ENCODE data around the gene ANKZF1.

DNA sequence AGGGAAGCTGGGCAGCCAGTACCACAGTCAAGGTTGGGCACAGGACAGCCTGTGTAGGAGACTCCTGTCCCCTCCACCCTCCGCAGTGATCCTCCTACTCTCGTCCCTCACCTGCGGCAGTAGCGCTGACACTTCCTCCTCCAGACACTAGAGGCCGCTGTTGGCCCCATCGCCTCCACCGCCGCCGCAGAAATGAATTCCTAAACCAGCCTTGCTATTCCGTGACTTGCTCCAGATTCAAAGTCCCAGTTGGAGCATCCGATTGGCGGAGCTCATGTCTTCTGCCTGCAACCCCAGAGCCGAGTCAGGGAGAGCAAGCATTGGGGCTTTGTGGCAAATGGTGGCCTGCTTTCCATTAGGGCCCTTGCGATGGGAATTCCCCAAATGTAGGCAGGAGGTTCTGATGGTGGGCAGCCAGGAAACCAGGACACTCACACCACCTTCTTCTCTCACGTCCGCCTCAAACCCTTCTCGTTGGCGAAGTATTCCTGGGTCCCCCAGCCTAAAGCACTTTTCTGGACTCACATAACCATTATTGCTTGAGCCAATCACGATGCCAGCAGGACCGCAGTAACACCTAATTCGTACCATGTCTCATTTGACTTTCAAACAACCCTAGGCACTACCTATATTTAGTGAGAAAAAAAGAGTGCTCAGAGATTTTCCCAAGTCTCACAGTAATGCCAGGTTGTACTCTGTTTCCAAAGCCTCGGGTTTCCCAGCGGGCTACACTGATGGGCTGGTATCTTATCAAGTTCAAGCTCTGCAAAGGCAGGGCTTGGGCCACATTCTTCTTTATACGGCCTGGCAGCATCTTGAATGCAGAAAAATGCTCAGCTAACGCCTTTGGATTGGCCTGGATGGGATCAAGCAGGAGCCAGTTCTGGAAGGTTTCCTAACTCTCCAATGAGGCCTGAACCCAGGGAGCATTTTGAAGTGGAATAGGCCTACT is 48.4 kb downstream of the ANKZF1 start:
- peak; percentile 55 for TF ChIP-seq EZH2 (IDR thresholded peaks at IDR 0.05)
- TF ChIP-seq, protein P1, sequence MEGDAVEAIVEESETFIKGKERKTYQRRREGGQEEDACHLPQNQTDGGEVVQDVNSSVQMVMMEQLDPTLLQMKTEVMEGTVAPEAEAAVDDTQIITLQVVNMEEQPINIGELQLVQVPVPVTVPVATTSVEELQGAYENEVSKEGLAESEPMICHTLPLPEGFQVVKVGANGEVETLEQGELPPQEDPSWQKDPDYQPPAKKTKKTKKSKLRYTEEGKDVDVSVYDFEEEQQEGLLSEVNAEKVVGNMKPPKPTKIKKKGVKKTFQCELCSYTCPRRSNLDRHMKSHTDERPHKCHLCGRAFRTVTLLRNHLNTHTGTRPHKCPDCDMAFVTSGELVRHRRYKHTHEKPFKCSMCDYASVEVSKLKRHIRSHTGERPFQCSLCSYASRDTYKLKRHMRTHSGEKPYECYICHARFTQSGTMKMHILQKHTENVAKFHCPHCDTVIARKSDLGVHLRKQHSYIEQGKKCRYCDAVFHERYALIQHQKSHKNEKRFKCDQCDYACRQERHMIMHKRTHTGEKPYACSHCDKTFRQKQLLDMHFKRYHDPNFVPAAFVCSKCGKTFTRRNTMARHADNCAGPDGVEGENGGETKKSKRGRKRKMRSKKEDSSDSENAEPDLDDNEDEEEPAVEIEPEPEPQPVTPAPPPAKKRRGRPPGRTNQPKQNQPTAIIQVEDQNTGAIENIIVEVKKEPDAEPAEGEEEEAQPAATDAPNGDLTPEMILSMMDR (IDR thresholded peaks at IDR 0.05) = peak; percentile 94
